Pancreas (tissue), 10 donors: ENCODE measurements around the gene RHOT2. TPM values are rescaled to one million over a fixed set of nuclear protein-coding genes. Genes with fewer than 3 reads are reported as not detected.

Source experiments
- ATAC-seq, 4 donors: fragments of 200-7000 bp; cut with Tn5 transposase; one replicate each; pipeline versions ENCODE4 v1.8.0 to v1.9.1; 2020; ENCODE audit warnings: mild to moderate bottlenecking in 4 of 4, moderate library complexity in 4 of 4
- DNase-seq, 6 donors: peaks; one replicate each; pipeline ENCODE4 v3.0.0-alpha.2; 2020
- FAIRE-seq: peaks from 2 replicates; lab custom pipeline; 2012; peaks lifted over from hg19 to GRCh38; lab: Jason Lieb, UNC
- H3K27ac ChIP-seq, 4 donors: fragments of 200-600 bp; sonication (generic); 1 replicate in 3 of 4; 2 replicates in 1 of 4; pipeline versions ENCODE4 v1.5.0 to v1.8.0; 2020
- H3K27me3 ChIP-seq, 4 donors: fragments of 200-600 bp; one replicate each; pipeline ENCODE4 v1.8.0; 2021
- H3K36me3 ChIP-seq, 3 donors: fragments of 200-600 bp; sonication (generic) in 1 of 3; one replicate each; pipeline versions ENCODE4 v1.5.0 to v1.8.0; 2020 to 2021
- H3K4me1 ChIP-seq, 3 donors: fragments of 200-600 bp; one replicate each; pipeline ENCODE4 v1.8.0; 2021
- H3K4me3 ChIP-seq, 4 donors: fragments of 200-600 bp; sonication (generic) in 2 of 4; one replicate each; pipeline versions ENCODE4 v1.5.0 to v1.8.0; 2020 to 2021
- H3K9me3 ChIP-seq, 4 donors: fragments of 200-600 bp; one replicate each; pipeline ENCODE4 v1.8.0; 2021
- CTCF ChIP-seq, 4 donors: fragments of 200-600 bp; sonication (generic) in 3 of 4; IDR thresholded peaks; one replicate each; pipeline versions ENCODE4 v1.5.0 to v1.8.0; 2021; ENCODE audit warnings: antibody characterized with exemption in 4 of 4
- WGBS, 2 donors: extraction: QIAGEN DNeasy Blood & Tissue Kit; methylation state at CpG; one replicate each; pipeline ENCODE4 v1.1.7; 2013; 5-methylcytosine and 5-hydroxymethylcytosine counted together
- intact Hi-C, 3 donors: fragments of 100-400 bp; cut with DNase I; formaldehyde crosslinking; loops; one replicate each; pipeline versions ENCODE4 v1.11.1 to v1.14.2; 2022
- polyA plus RNA-seq, 2 donors: library from polyadenylated mRNA; stranded (reverse); fragments of 200-250 nt; gene quantifications; one replicate each; pipeline ENCODE4 v1.2.3, GENCODE V29; 2013
- total RNA-seq, 6 donors: library from RNA; stranded (reverse); fragmentation: NEBNext Ultra II Directional in 4 of 6; extraction: Animal tissue kit (Norgen Biotek cat#: 25700) in 4 of 6; gene quantifications; one replicate each; pipeline versions ENCODE4 v1.2.1 to v1.2.4, GENCODE V29; 2021 to 2023
- donor health status: healthy with polysubstance abuse.
- donor health status: DM: no; HTN: no; CAD: no; lungs with moderate emphysema.
- donor health status: DM: no; HTN: no; CAD: no.
- donor health status: control.
- donor health status: control.
- donor health status: Bipolar disorder and iron deficiency.
- donor health status: DM: yes; HTN: yes; CAD: no.
- donor health status: DM: no; HTN: no; CAD: no.
- donor health status: DM: no; HTN: no; CAD: no.
- donor health status: DM: yes; HTN: yes; CAD: no.

Gene RHOT2
- total and polyA plus RNA-seq, 8 donors, result 33.5 to 265 (median 48.8) TPM

- TF ChIP-seq CTCF (IDR thresholded peaks at IDR 0.05), result no peak
- 47 to 72% methylated on average over 4 of the region's 4 CpGs for WGBS, 2 donors
Observed at GRCh38 chr16:708959-709358, 41.0 kb downstream of the RHOT2 start.

GRCh38 chr16:709566-710499, 41.9 kb downstream of the RHOT2 start:
- no peak for FAIRE-seq
- no peaks in the 10 kb centered on the region for H3K9me3 ChIP-seq
- no peak overlapping the region for H3K27ac ChIP-seq
- TF ChIP-seq CTCF (IDR thresholded peaks at IDR 0.05), result no peak
- peaks cover 0 to 19% (median under 1%) of the 10 kb centered on the region in 4 donors for H3K27me3 ChIP-seq
- DNase-seq, result peak in 1 of 6 donors; percentile 50
- intact Hi-C loops, result loop anchor here in 2 of 3 donors (5.0 to 10.0 kb wide), 3 partner anchors 75 to 347 kb away; partner anchors contain the start of genes CHTF18 (in 1 of the 2) and RPUSD1 (in 1 of the 2)
- no peak overlapping the region for H3K4me3 ChIP-seq
- WGBS, 2 donors, result 17 to 24% methylated on average over 30 of the region's 30 CpGs
- no peaks in the 10 kb centered on the region for H3K36me3 ChIP-seq
- peak in 3 of 4 donors; percentile 3 to 45 (median 28) for ATAC-seq
- H3K4me1 ChIP-seq, result peaks cover 0 to 4% (median 0%) of the 10 kb centered on the region in 3 donors

More at GRCh38 chr16:708959-709358, 41.0 kb downstream of the RHOT2 start:
- intact Hi-C loops, result loop anchor here in 1 of 3 donors (10.0 kb wide), 1 partner anchor 76 kb away; the partner anchor contains the start of genes CHTF18 and RPUSD1
- no peaks in the 10 kb centered on the region for H3K4me1 ChIP-seq
- no peak overlapping the region for H3K27ac ChIP-seq
- ATAC-seq (no peak), FAIRE-seq (no peak), DNase-seq (no peak)
- H3K9me3 ChIP-seq, result no peaks in the 10 kb centered on the region
- H3K4me3 ChIP-seq, result no peak overlapping the region
- H3K27me3 ChIP-seq, result peaks cover 0 to 24% (median 3%) of the 10 kb centered on the region in 4 donors
- no peaks in the 10 kb centered on the region for H3K36me3 ChIP-seq

- no peaks in the 10 kb centered on the region for H3K9me3 ChIP-seq
- no peak for ATAC-seq
- no peak overlapping the region for H3K4me3 ChIP-seq
- H3K4me1 ChIP-seq, result peaks cover 0 to 4% (median 0%) of the 10 kb centered on the region in 3 donors
- no peak for FAIRE-seq
- intact Hi-C loops, result loop anchor here in 2 of 3 donors (5.0 to 10.0 kb wide), 2 partner anchors 344 to 347 kb away; no protein-coding TSS in a partner anchor
- WGBS, 2 donors, result 44 to 55% methylated on average over 21 of the region's 21 CpGs
- no peak for DNase-seq
- TF ChIP-seq CTCF (IDR thresholded peaks at IDR 0.05), result no peak
- no peaks in the 10 kb centered on the region for H3K36me3 ChIP-seq
- H3K27me3 ChIP-seq, result peaks cover 0 to 16% (median 0%) of the 10 kb centered on the region in 4 donors
- no peak overlapping the region for H3K27ac ChIP-seq
Observed at GRCh38 chr16:710500-711075, 42.7 kb downstream of the RHOT2 start.

GRCh38 chr16:711084-711483, 43.2 kb downstream of the RHOT2 start:
- DNase-seq (no peak), FAIRE-seq (no peak), ATAC-seq (no peak)
- WGBS, 2 donors, result 47 to 54% methylated on average over 12 of the region's 12 CpGs
- Histone ChIP-seq H3K27ac (no peak overlapping the region), H3K36me3 (no peaks in the 10 kb centered on the region), H3K9me3 (no peaks in the 10 kb centered on the region), H3K4me1 (peaks cover 0 to 7% (median 4%) of the 10 kb centered on the region in 3 donors), H3K27me3 (peaks cover 0 to 16% (median 0%) of the 10 kb centered on the region in 4 donors), H3K4me3 (no peak overlapping the region)
- intact Hi-C loops, result loop anchor here in 2 of 3 donors (5.0 to 10.0 kb wide), 2 partner anchors 344 to 346 kb away; no protein-coding TSS in a partner anchor
- TF ChIP-seq CTCF (IDR thresholded peaks at IDR 0.05), result no peak
